ENCODE data around the gene POLRMT.

POLRMT gene

GRCh38 chr19:570251-570686 is 63.1 kb downstream of the POLRMT start:
- H3K4me3 ChIP-seq (ENCODE audit: control insufficient read depth, low read depth, low read length): no peak overlapping the region
- no peak for DNase-seq (ENCODE audit: low read depth)
- no peak for TF ChIP-seq CTCF (IDR thresholded peaks at IDR 0.05; ENCODE audit: control insufficient read depth, insufficient read depth, low read depth, low read length, missing control alignments)

GRCh38 chr19:567296-567900 is 65.9 kb downstream of the POLRMT start:
- H3K4me3 ChIP-seq (ENCODE audit: control insufficient read depth, low read depth, low read length): no peak overlapping the region
- TF ChIP-seq CTCF (IDR thresholded peaks at IDR 0.05; ENCODE audit: control insufficient read depth, insufficient read depth, low read depth, low read length, missing control alignments): no peak
- no peak for DNase-seq (ENCODE audit: low read depth)

Data from AG09309 (cell line).